Measurements from ENCODE around the gene MUC3A.

Gene MUC3A

DNA sequence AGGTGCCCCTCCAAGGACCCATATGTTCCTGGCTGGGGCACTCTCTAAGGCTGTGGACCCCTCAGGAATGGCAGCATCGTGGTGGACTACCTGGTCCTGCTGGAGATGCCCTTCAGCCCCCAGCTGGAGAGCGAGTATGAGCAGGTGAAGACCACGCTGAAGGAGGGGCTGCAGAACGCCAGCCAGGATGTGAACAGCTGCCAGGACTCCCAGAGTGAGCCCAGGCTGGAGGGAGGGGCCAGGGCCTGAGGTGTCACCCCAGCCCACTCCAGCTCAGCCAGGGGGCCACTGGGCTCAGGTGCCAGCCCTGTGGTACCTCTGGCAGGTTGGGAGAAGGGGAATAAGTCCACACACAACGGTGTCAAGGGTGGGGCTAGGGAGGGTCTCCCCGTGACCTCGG, 15.3 kb downstream of the MUC3A start:
- no peaks in the 10 kb centered on the region for H3K79me1 ChIP-seq (ENCODE audit: low read length)

DNA sequence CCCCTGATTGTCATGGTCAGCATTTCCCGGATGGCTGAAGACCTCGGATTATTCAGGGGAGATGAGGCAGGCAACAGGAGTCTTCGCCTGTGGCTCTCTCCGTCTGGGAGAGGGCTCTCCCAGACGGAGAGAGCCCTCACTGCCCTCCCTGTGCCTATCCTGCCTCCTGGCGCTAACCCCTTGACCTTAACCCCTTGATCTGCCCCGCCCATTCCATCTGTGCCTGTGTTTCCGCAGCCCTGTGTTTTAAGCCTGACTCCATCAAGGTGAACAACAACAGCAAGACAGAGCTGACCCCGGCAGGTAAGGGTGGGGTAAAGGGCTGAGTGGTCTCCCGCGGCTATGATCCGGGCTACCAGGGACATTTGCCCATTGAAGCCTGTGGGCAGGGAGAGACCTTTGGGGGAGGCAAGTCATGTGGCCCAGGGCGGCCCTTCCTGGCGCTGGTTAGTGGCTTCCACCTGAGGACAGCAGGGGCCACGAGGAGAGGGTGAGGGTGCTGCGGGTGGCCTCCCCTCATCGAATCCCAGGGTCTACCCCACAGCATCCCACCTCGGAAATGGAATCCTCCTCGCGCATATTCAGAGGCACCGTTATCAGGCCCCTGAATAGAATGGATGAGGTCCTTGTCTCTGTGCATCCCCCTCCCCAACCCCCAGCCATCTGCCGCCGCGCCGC, 15.8 kb downstream of the MUC3A start:
- no peak overlapping the region for H2BK12ac ChIP-seq (ENCODE audit: low read length)
- H3K79me2 ChIP-seq (ENCODE audit: control insufficient read depth, insufficient read depth, low read length, poor library complexity): no peaks in the 10 kb centered on the region
- no peak for DNase-seq
- no peak overlapping the region for H2BK5ac ChIP-seq (ENCODE audit: low read depth, low read length, poor library complexity)
- no peak overlapping the region for H3K9ac ChIP-seq (ENCODE audit: low read length)
- no peak overlapping the region for H3K18ac ChIP-seq (ENCODE audit: low read length)
- H3K27me3 ChIP-seq (ENCODE audit: insufficient read depth, low read length): peaks cover 3% of the 10 kb centered on the region
- H4K8ac ChIP-seq (ENCODE audit: low read depth, low read length): no peak overlapping the region
- no peak overlapping the region for H3K4ac ChIP-seq (ENCODE audit: low read depth, low read length)
- H2BK120ac ChIP-seq (ENCODE audit: insufficient read depth, low read length, poor library complexity): no peak overlapping the region
- no peak overlapping the region for H3K23ac ChIP-seq (ENCODE audit: low read length)
- H3K4me2 ChIP-seq (ENCODE audit: low read length): peak overlapping the region; percentile 37
- no peak overlapping the region for H3K27ac ChIP-seq (ENCODE audit: low read depth, low read length)
- H4K12ac ChIP-seq (ENCODE audit: low read depth, low read length): no peak overlapping the region
- peaks cover 7% of the 10 kb centered on the region for H3K9me3 ChIP-seq (ENCODE audit: insufficient read depth, low read depth, low read length)
- peaks cover 4 to 16% of the 10 kb centered on the region in 2 experiments for H3K4me1 ChIP-seq (ENCODE audit: control insufficient read depth in 1 of 2, insufficient read depth in 2 of 2, low read length in 2 of 2)
- H4K91ac ChIP-seq (ENCODE audit: low read depth, low read length): no peak overlapping the region
- no peaks in the 10 kb centered on the region for H3K79me1 ChIP-seq (ENCODE audit: low read length)
- H3K14ac ChIP-seq (ENCODE audit: low read length): no peak overlapping the region
- H3K4me3 ChIP-seq (ENCODE audit: low read depth, low read length): peak overlapping the region; percentile 7
- peak overlapping the region; percentile 9 for H2AFZ ChIP-seq (ENCODE audit: insufficient read depth, low read length, poor library complexity)
- H2AK5ac ChIP-seq (ENCODE audit: low read length): no peak overlapping the region
- no CpG with 5 or more reads among the region's 25 CpGs for WGBS (ENCODE audit: extremely low coverage, insufficient coverage, insufficient read length)
- H3K36me3 ChIP-seq (ENCODE audit: control insufficient read depth in 1 of 2, insufficient read depth in 2 of 2, low read length in 2 of 2): no peaks in the 10 kb centered on the region

More for the DNA sequence above, 15.3 kb downstream of the MUC3A start:
- H2AK5ac ChIP-seq (ENCODE audit: low read length): no peak overlapping the region
- H3K4me3 ChIP-seq (ENCODE audit: low read depth, low read length): no peak overlapping the region
- H3K23ac ChIP-seq (ENCODE audit: low read length): no peak overlapping the region
- no peak overlapping the region for H3K18ac ChIP-seq (ENCODE audit: low read length)
- no peak overlapping the region for H3K27ac ChIP-seq (ENCODE audit: low read depth, low read length)
- no peak overlapping the region for H3K14ac ChIP-seq (ENCODE audit: low read length)
- peaks cover 4 to 16% of the 10 kb centered on the region in 2 experiments for H3K4me1 ChIP-seq (ENCODE audit: control insufficient read depth in 1 of 2, insufficient read depth in 2 of 2, low read length in 2 of 2)
- no peak for DNase-seq
- no peaks in the 10 kb centered on the region for H3K79me2 ChIP-seq (ENCODE audit: control insufficient read depth, insufficient read depth, low read length, poor library complexity)
- H4K91ac ChIP-seq (ENCODE audit: low read depth, low read length): no peak overlapping the region
- no peak overlapping the region for H4K8ac ChIP-seq (ENCODE audit: low read depth, low read length)
- no peak overlapping the region for H2AFZ ChIP-seq (ENCODE audit: insufficient read depth, low read length, poor library complexity)
- H3K4ac ChIP-seq (ENCODE audit: low read depth, low read length): no peak overlapping the region
- no peak overlapping the region for H2BK120ac ChIP-seq (ENCODE audit: insufficient read depth, low read length, poor library complexity)
- H3K36me3 ChIP-seq (ENCODE audit: control insufficient read depth in 1 of 2, insufficient read depth in 2 of 2, low read length in 2 of 2): no peaks in the 10 kb centered on the region
- no peak overlapping the region for H3K4me2 ChIP-seq (ENCODE audit: low read length)
- H2BK5ac ChIP-seq (ENCODE audit: low read depth, low read length, poor library complexity): no peak overlapping the region
- no peak overlapping the region for H2BK12ac ChIP-seq (ENCODE audit: low read length)
- H4K12ac ChIP-seq (ENCODE audit: low read depth, low read length): no peak overlapping the region
- no CpG with 5 or more reads among the region's 7 CpGs for WGBS (ENCODE audit: extremely low coverage, insufficient coverage, insufficient read length)
- H3K27me3 ChIP-seq (ENCODE audit: insufficient read depth, low read length): peaks cover 3% of the 10 kb centered on the region
- H3K9me3 ChIP-seq (ENCODE audit: insufficient read depth, low read depth, low read length): peaks cover 7% of the 10 kb centered on the region
- H3K9ac ChIP-seq (ENCODE audit: low read length): no peak overlapping the region

DNA sequence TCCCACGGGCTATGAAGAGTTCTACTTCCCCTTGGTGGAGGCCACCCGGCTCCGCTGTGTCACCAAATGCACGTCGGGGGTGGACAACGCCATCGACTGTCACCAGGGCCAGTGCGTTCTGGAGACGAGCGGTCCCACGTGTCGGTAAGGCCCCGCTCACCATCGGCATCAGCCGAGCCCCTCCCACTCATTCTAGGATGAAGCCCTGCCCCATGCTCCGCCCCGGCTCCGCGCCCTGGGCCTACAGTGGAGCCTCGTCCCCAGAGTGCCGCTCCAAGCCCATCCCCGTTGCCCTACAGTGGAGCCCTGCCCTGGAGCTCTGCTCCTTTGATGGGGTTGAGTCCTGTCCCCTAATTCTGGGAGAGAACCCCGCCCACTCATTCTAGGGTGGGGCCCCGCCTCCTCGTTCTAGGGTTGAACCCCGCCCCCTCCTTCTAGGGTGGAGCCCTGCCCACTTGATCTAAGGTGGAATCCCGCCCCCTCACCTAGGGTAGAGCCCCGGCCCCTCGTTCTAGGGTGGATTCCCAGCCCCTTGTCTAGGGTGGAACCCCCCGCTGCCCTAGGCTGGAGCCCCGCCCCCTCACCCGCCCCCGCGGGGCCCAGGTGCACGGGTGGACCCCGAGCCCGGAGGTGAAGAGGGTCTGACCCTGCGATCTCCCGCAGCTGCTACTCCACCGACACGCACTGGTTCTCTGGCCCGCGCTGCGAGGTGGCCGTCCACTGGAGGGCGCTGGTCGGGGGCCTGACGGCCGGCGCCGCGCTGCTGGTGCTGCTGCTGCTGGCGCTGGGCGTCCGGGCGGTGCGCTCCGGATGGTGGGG, 16.6 kb downstream of the MUC3A start:
- DNase-seq: peak; percentile 77 to 87
- peaks cover 4 to 16% of the 10 kb centered on the region in 2 experiments for H3K4me1 ChIP-seq (ENCODE audit: control insufficient read depth in 1 of 2, insufficient read depth in 2 of 2, low read length in 2 of 2)
- H3K14ac ChIP-seq (ENCODE audit: low read length): no peak overlapping the region

DNA sequence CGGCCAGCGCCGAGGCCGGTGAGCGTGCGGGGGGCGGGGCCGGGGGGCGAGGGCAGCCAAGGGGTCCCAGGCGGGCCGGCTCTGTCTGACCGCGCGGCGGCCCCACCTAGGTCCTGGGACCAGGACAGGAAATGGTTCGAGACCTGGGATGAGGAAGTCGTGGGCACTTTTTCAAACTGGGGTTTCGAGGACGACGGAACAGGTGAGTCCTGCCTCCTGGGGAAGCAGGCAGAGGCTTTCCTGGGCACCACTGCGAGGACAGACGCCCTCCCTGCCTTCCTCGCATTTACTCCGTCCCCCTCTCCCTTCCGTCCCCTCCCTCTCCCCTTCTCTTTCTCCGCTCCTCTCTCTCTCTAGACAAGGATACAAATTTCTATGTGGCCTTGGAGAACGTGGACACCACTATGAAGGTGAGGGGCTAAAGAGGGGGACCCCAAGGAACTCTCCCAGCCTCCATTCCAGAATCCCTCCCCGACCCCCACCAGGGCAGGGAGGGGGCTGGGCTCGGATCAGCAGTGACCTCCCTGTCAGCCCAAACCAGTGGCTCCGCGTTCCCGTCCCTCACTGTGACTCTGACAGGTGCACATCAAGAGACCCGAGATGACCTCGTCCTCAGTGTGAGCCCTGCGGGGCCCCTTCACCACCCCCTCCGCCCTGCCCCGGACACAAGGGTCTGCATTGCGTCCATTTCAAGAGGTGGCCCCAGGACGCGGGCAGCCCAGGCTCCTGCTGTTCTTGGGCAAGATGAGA, 17.4 kb downstream of the MUC3A start:
- Histone ChIP-seq H3K79me1 (ENCODE audit: low read length) (no peaks in the 10 kb centered on the region), H3K79me2 (ENCODE audit: control insufficient read depth, insufficient read depth, low read length, poor library complexity) (no peaks in the 10 kb centered on the region), H4K12ac (ENCODE audit: low read depth, low read length) (no peak overlapping the region), H3K4ac (ENCODE audit: low read depth, low read length) (no peak overlapping the region), H3K4me1 (ENCODE audit: control insufficient read depth in 1 of 2, insufficient read depth in 2 of 2, low read length in 2 of 2) (peaks cover 4 to 16% of the 10 kb centered on the region in 2 experiments), H3K4me3 (ENCODE audit: low read depth, low read length) (peak overlapping the region; percentile 38), H3K23ac (ENCODE audit: low read length) (no peak overlapping the region), H2BK5ac (ENCODE audit: low read depth, low read length, poor library complexity) (no peak overlapping the region), H2AFZ (ENCODE audit: insufficient read depth, low read length, poor library complexity) (no peak overlapping the region), H4K91ac (ENCODE audit: low read depth, low read length) (no peak overlapping the region), H3K18ac (ENCODE audit: low read length) (no peak overlapping the region), H2BK120ac (ENCODE audit: insufficient read depth, low read length, poor library complexity) (no peak overlapping the region), H3K9me3 (ENCODE audit: insufficient read depth, low read depth, low read length) (peaks cover 1% of the 10 kb centered on the region), H3K27ac (ENCODE audit: low read depth, low read length) (no peak overlapping the region), H3K9ac (ENCODE audit: low read length) (no peak overlapping the region), H2BK12ac (ENCODE audit: low read length) (no peak overlapping the region), H3K27me3 (ENCODE audit: insufficient read depth, low read length) (peaks cover 3% of the 10 kb centered on the region), H3K36me3 (ENCODE audit: control insufficient read depth in 1 of 2, insufficient read depth in 2 of 2, low read length in 2 of 2) (no peaks in the 10 kb centered on the region), H4K8ac (ENCODE audit: low read depth, low read length) (peak overlapping the region; percentile 23), H2AK5ac (ENCODE audit: low read length) (no peak overlapping the region), H3K4me2 (ENCODE audit: low read length) (peak overlapping the region; percentile 37), H3K14ac (ENCODE audit: low read length) (no peak overlapping the region)
- no peak for DNase-seq
- WGBS (ENCODE audit: extremely low coverage, insufficient coverage, insufficient read length): no CpG with 5 or more reads among the region's 40 CpGs

More for the DNA sequence above, 16.6 kb downstream of the MUC3A start:
- Histone ChIP-seq H4K8ac (ENCODE audit: low read depth, low read length) (no peak overlapping the region), H3K4ac (ENCODE audit: low read depth, low read length) (no peak overlapping the region), H4K91ac (ENCODE audit: low read depth, low read length) (no peak overlapping the region), H3K79me2 (ENCODE audit: control insufficient read depth, insufficient read depth, low read length, poor library complexity) (no peaks in the 10 kb centered on the region), H3K9ac (ENCODE audit: low read length) (no peak overlapping the region), H3K27ac (ENCODE audit: low read depth, low read length) (no peak overlapping the region), H2BK5ac (ENCODE audit: low read depth, low read length, poor library complexity) (no peak overlapping the region), H3K36me3 (ENCODE audit: control insufficient read depth in 1 of 2, insufficient read depth in 2 of 2, low read length in 2 of 2) (no peaks in the 10 kb centered on the region), H3K18ac (ENCODE audit: low read length) (no peak overlapping the region), H4K12ac (ENCODE audit: low read depth, low read length) (no peak overlapping the region), H3K4me2 (ENCODE audit: low read length) (peak overlapping the region; percentile 37), H2AK5ac (ENCODE audit: low read length) (no peak overlapping the region), H3K27me3 (ENCODE audit: insufficient read depth, low read length) (peaks cover 3% of the 10 kb centered on the region), H2AFZ (ENCODE audit: insufficient read depth, low read length, poor library complexity) (peak overlapping the region; percentile 9), H2BK12ac (ENCODE audit: low read length) (no peak overlapping the region), H2BK120ac (ENCODE audit: insufficient read depth, low read length, poor library complexity) (no peak overlapping the region), H3K4me3 (ENCODE audit: low read depth, low read length) (peak overlapping the region; percentile 38), H3K9me3 (ENCODE audit: insufficient read depth, low read depth, low read length) (peaks cover 2% of the 10 kb centered on the region), H3K23ac (ENCODE audit: low read length) (no peak overlapping the region), H3K79me1 (ENCODE audit: low read length) (no peaks in the 10 kb centered on the region)
- no CpG with 5 or more reads among the region's 58 CpGs for WGBS (ENCODE audit: extremely low coverage, insufficient coverage, insufficient read length)

Data from trophoblast cell (in vitro differentiated cells and primary cell).